Measurements from ENCODE around the gene DCAF8.

The DCAF8 gene

DNA sequence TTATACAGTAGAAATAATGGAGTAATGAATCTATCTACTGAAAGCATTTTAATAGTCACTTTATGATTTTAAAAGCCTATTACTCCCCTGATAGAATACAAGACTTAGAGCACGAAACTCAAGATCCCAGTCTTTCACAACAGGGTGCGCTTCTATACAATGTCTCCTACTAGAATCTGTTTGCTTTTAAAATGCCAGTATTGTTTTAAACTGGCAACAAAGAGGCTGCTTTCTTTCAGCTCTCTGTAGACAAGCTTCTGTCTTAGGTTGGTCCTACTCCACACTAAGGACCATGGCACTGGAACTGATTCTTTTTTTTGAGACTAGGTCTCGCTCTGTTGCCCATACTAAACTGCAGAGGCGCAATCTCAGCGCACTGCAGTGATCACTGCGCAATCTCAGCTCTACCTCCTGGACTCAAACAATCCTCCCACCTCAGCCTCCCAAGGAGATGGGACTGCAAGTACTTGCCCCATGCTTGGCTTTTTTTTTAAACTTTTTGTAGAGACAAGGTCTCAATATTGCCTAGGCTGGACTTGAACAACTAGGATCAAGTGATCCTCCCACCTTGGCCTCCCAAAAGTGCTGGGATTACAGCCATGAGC, 4.8 kb downstream of the DCAF8 start:
- TF ChIP-seq, protein P1, sequence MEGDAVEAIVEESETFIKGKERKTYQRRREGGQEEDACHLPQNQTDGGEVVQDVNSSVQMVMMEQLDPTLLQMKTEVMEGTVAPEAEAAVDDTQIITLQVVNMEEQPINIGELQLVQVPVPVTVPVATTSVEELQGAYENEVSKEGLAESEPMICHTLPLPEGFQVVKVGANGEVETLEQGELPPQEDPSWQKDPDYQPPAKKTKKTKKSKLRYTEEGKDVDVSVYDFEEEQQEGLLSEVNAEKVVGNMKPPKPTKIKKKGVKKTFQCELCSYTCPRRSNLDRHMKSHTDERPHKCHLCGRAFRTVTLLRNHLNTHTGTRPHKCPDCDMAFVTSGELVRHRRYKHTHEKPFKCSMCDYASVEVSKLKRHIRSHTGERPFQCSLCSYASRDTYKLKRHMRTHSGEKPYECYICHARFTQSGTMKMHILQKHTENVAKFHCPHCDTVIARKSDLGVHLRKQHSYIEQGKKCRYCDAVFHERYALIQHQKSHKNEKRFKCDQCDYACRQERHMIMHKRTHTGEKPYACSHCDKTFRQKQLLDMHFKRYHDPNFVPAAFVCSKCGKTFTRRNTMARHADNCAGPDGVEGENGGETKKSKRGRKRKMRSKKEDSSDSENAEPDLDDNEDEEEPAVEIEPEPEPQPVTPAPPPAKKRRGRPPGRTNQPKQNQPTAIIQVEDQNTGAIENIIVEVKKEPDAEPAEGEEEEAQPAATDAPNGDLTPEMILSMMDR (IDR thresholded peaks at IDR 0.05), result no peak
- peaks cover 6% of the 10 kb centered on the region for H3K4me1 ChIP-seq
- no peak overlapping the region for H3K27ac ChIP-seq
- no peak overlapping the region for H3K9ac ChIP-seq
- no peak overlapping the region for H2AFZ ChIP-seq
- H3K36me3 ChIP-seq (ENCODE audit: control insufficient read depth, insufficient read depth, low read length), result no peaks in the 10 kb centered on the region
- H3K4me2 ChIP-seq (ENCODE audit: low read length), result no peak overlapping the region
- H3K4me3 ChIP-seq (ENCODE audit: low read depth, low read length), result no peak overlapping the region
- no peaks in the 10 kb centered on the region for H3K27me3 ChIP-seq (ENCODE audit: control insufficient read depth, insufficient read depth, low read length)
- H3K9me3 ChIP-seq (ENCODE audit: control insufficient read depth, low read length), result no peaks in the 10 kb centered on the region
- H3K79me2 ChIP-seq, result peaks cover 12% of the 10 kb centered on the region

DNA sequence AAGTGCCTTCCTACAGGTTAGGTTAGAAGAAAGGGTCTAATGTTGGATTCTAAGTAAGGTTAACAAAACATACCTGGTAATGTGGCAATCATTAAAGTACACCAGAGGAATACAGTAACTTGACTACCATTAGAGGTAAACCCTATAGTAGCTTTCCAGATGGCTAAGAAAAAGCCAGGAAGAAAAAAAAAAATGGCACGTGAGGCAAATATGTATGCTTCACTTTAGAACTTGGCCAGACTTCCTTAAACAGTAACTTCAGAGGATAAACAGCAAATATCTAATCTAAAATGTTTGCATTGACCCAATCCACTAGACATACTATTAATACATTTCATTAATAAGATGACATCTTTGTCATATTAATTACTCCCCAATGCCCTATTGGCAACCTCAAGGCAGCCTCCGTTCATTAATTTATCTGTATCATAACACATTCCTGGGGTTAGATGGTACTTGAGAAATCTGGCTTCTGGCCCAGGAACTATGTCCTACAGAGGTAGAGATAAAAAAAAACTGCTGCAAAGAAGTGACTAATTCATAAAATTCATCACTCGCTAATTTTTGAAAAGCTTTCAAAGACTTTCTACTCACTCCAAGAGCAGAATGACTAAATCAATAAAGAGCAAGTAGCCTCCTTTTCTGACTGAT, 5.8 kb downstream of the DCAF8 start:
- TF ChIP-seq, protein P1 (IDR thresholded peaks at IDR 0.05), result no peak
- H3K79me2 ChIP-seq, result peaks cover 12% of the 10 kb centered on the region
- H3K9ac ChIP-seq, result no peak overlapping the region
- H3K9me3 ChIP-seq (ENCODE audit: control insufficient read depth, low read length), result no peaks in the 10 kb centered on the region
- peaks cover 6% of the 10 kb centered on the region for H3K4me1 ChIP-seq
- H2AFZ ChIP-seq, result no peak overlapping the region
- no peak overlapping the region for H3K4me2 ChIP-seq (ENCODE audit: low read length)
- H3K27me3 ChIP-seq (ENCODE audit: control insufficient read depth, insufficient read depth, low read length), result no peaks in the 10 kb centered on the region
- no peak overlapping the region for H3K27ac ChIP-seq
- H3K4me3 ChIP-seq (ENCODE audit: low read depth, low read length), result no peak overlapping the region
- H3K36me3 ChIP-seq (ENCODE audit: control insufficient read depth, insufficient read depth, low read length), result no peaks in the 10 kb centered on the region

DNA sequence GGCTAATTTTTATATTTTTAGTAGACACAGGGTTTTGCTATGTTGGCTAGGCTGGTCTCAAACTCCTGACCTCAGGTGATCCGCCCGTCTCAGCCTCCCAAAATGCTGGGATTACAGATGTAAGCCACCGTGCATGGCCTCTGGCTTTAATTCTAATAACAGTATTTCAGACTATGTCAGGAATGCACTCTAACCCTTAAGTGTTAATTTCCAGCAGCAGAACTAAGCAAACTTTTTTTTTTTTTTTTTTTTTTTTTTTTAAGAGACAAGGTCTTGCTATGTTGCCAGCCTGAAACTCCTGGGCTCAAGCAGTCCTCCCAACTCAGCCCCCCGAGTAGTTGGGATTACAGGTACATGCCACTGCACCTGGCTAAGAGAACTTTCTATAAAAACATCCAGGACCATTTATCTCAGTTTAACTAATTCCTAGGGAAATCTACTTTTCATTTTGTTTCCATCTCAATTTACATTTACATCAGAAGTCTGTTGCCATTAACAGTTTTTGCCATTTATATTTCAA, 6.5 kb downstream of the DCAF8 start:
- H3K4me1 ChIP-seq, result peaks cover 6% of the 10 kb centered on the region
- no peaks in the 10 kb centered on the region for H3K9me3 ChIP-seq (ENCODE audit: control insufficient read depth, low read length)
- H2AFZ ChIP-seq, result no peak overlapping the region
- no peak overlapping the region for H3K27ac ChIP-seq
- H3K4me3 ChIP-seq (ENCODE audit: low read depth, low read length), result no peak overlapping the region
- TF ChIP-seq, protein P1 (IDR thresholded peaks at IDR 0.05), result no peak
- H3K9ac ChIP-seq, result no peak overlapping the region
- H3K36me3 ChIP-seq (ENCODE audit: control insufficient read depth, insufficient read depth, low read length), result no peaks in the 10 kb centered on the region
- H3K27me3 ChIP-seq (ENCODE audit: control insufficient read depth, insufficient read depth, low read length), result no peaks in the 10 kb centered on the region
- no peak overlapping the region for H3K4me2 ChIP-seq (ENCODE audit: low read length)
- H3K79me2 ChIP-seq, result peaks cover 9% of the 10 kb centered on the region

DNA sequence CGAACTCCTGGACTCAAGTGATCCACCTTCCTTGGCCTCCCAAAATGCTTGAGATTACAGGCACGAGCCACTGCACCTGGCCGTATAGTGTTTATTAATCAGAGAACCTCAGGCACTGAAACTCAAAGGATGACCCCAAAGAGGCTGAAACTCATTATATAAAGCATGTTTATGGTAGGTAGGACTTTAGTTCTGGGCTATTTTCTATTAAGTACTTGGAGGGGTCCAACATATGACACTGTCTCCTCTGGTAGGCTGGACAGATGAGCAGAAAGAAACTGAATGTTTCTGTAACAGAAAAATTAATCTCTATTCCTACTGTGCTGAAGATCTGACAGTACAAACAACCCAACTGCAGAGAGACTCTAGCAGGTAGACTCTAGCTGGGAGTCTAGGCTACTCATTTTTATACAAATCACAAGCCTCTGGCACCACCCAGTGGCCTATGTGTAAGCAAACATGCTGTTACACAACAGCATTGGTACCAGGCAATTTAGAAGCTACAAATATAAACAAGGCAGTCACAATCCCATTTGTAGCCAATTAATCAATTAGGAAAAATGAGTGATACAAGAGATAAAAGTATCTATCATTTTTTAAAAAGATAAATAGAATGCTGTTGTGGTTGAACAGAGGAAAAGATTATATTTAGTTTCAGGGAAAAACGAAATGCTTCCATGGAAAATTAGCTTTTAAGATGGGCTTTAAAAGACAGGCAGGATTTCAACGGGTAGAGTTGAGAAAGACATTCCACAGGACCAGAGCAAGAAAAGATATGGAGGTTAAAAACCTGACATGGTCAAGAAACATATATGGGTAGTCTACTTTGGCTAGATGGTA, 10.4 kb downstream of the DCAF8 start:
- H2AFZ ChIP-seq, result no peak overlapping the region
- H3K27me3 ChIP-seq (ENCODE audit: control insufficient read depth, insufficient read depth, low read length), result no peaks in the 10 kb centered on the region
- H3K79me2 ChIP-seq, result peaks cover 2% of the 10 kb centered on the region
- no peaks in the 10 kb centered on the region for H3K9me3 ChIP-seq (ENCODE audit: control insufficient read depth, low read length)
- H3K27ac ChIP-seq, result no peak overlapping the region
- TF ChIP-seq, protein P1 (IDR thresholded peaks at IDR 0.05), result peak; percentile 59
- no peaks in the 10 kb centered on the region for H3K36me3 ChIP-seq (ENCODE audit: control insufficient read depth, insufficient read depth, low read length)
- H3K4me2 ChIP-seq (ENCODE audit: low read length), result no peak overlapping the region
- peaks cover 2% of the 10 kb centered on the region for H3K4me1 ChIP-seq
- H3K9ac ChIP-seq, result no peak overlapping the region
- H3K4me3 ChIP-seq (ENCODE audit: low read depth, low read length), result no peak overlapping the region

All from parathyroid adenoma (tissue), 2 donors.